ENCODE results near the gene SAC3D1.

Gene SAC3D1

DNA sequence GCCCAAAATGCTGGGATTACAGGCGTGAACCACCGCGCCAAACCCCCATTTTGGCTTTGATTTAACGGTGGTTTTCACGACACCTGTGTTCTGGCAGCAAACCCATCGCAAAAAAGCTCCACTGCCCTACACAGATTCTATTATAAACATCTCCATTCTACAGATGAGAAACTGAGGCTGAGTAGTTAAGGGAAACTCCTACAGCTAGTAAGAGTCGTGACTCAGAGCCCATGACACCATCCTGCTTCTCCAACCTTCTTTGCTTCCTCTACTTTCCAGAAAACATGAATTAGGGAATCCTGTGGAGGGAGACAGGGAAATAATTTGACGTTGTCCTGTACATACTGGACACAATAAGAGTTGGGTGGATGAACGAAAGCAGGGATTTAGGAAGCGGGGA is 14.2 kb upstream of the SAC3D1 start:
- DNase-seq: no peak

DNA sequence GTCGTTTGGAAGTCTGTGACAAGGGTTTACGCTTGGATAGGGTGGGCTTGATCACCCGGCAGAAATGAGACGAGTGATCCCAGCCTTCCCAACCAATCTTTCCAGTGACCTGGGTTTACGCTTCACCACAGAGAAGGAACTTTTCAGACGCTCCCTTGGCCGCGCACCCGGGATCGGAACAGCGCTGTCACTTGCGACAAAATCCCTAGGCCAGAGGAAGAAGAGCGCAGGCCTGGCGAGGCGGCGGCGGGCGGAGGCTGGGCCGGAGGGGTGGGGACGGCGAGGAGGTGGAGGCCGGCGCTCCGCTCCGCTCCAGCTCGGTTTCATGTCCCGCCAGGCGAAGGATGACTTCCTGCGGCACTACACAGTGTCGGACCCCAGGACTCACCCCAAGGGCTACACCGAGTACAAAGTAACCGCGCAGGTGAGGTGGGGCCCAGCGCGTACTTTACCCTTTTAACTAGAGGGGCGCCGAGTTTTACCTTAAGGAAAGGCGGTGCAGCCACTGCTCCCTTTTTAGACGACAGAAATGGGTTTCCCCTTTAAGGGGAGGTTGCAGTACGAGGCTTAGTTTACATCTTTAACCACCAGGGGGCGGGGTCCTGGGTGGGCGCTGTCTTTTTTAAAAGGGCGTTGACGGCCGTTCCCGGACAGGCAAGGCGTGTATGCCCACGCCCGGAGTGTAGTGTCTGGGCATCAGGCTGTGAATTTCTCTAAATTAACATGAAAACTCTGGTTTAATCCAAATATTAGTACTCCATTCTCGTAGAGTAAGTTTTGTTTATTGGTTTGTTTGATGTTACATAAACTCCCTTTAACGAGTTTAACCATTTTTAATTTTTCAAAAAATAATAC is 13.6 kb upstream of the SAC3D1 start, which contains the start of gene SNX15:
TSS of gene SNX15 (plus strand) at position 227 of the 855 bp plus-strand sequence. CDS start at position 326, 99 bp downstream.
- peak; percentile 97 for DNase-seq

DNA sequence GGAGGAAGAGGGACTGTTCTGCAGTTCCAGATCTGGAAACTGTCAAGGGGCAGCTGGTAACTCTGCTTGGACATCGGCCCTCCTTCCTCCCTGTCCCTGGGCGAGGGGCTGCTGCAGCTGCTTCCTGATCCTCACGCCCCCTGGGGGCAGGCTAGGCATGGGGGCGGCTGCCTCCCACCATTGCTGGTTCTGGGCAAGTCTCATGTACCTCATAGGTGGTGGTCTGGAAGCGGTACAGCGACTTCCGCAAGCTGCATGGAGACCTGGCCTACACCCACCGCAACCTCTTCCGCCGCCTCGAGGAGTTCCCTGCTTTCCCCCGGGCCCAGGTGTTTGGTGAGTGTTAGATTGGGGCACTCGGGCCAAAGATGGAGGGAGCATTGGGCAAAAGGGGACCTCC is 8.8 kb upstream of the SAC3D1 start:
- DNase-seq: no peak

DNA sequence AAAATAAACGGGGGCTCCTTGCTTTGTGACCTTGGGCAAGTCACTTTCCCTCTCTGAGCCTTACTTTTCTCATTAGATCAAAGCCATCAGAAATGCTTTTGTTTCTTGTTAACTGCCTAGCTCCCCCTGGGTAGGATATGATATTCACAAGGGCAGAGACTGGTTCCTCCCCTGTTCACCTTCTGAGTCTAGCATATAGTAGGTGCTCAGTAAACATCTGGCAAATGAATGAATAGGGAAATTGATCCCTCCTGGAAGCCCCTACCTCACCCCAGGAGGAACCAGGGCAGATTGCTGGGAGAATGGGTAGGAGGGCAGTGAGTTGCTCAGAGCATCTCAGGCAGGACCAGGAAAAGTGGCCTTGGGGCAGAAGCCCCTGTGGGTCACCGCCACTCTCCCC is 6.6 kb upstream of the SAC3D1 start:
- DNase-seq: no peak

DNA sequence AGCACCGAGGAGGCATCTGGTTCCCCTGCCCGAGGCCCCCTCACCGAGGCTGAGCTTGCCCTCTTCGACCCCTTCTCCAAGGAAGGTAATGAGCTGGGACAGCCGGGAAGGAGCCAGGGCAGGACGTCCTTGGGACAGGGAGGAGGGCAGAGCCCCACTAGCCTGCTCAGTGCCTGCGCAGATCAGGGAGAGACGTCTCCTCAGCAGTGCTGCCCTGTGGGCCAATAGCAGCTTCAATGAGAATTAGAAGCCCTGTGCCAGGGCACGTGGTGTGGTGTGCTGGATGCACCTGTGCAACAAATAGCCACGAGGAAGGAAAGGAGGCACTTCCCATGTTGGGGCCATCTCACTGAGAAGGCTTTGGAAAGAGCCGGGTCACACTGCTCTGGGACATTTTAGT is 5.4 kb upstream of the SAC3D1 start:
- DNase-seq: no peak

DNA sequence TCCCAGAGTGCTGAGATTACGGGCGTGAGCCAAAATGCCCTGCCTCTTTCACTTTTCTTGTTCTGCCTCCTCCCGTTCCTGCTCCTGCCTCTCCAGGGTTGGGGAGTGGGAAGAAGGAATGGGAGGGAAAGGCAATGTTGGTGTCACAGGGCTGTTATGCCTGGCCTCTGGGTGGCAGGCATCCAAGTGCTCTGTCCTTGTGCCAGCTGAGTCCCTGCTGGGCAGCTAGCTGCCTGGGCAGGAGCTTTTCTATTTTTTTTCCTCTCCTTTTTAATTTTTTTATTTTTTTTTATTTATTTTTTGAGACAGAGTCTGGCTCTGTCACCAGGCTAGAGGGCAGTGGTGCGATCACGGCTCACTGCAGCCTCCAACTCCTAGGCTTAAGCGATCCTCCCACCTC is 4.1 kb upstream of the SAC3D1 start:
- no peak for DNase-seq

DNA sequence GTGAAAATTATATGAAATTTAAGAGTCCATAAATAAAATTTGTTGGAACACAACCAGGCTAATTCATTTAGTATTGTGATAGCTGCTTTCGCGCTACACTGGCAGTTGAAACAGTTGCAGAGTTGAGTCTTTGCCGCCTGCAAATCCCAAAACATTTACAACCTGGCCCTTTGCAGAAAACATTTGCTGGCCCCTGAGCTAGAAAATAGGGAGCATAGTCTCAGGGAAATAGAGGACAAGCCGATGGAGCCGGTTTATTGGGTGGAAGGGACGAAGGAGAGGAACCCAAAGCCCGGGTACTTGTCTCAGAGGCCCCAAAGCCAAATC is 527 bp upstream of the SAC3D1 start:
- no peak for DNase-seq

DNA sequence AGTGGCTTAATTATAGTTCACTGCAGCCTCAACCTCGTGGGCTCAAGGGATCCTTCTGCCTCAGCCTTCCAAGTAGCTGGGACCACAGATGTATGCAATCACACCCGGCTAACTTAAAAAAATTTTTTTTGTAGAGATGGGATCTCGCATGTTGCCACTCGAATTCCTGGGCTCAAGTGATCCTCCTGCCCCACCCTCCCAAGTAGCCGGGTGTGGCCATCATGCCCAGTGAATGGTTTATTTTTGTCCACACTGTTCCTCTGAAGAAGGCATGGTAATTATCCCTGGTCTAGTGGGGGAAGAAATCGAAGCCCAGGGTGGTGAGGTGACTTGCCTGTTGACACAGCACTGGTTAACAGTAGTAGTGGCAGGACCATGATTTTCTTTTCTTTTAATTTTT is 1.9 kb downstream of the SAC3D1 start:
- DNase-seq: no peak

DNA sequence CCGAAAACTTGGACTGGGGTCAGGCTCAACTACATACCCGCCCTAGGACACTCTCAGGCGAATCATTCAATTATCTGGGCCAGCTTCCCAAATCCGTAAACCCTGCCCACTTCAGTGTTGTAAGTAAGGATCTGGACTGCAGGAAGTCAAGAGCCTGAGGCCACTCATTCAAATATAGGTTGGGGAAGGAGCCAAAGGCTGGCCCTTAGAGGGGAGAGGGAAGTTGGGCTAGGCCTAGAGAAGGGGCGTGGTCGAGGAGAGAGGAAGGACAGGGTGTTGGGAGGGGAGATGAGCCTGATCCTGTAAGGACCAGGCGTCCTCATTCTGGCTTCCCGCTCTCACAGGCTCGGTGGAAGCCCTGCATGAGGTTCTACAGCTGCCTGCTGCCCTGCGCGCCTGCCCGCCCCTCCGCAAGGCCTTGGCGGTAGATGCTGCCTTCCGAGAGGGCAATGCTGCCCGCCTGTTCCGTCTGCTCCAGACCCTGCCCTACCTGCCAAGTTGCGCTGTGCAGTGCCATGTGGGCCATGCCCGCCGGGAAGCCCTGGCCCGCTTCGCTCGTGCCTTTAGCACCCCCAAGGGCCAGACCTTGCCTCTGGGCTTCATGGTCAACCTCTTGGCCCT is 3.0 kb downstream of the SAC3D1 start:
- no peak for DNase-seq

DNA sequence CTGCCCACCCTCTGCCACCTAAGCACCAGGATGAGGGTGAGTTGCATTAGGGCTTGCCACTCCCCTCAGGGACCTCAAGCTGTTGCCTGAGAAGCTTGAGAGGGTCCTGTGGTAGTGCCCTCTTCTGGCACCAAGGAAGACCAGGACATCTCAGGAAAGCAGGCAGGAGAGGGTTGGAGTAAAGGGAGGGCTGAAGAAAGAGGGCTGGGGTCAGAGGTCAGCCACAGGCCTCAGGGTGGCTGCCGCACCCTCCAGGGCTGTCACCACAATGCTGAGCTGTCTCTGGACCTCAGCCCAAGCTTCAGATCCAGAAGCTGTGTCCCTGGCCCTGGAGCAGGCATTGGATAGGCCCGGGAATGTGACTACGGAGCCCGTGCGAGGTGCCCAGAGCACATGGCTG is 4.1 kb downstream of the SAC3D1 start:
- no peak for DNase-seq

DNA sequence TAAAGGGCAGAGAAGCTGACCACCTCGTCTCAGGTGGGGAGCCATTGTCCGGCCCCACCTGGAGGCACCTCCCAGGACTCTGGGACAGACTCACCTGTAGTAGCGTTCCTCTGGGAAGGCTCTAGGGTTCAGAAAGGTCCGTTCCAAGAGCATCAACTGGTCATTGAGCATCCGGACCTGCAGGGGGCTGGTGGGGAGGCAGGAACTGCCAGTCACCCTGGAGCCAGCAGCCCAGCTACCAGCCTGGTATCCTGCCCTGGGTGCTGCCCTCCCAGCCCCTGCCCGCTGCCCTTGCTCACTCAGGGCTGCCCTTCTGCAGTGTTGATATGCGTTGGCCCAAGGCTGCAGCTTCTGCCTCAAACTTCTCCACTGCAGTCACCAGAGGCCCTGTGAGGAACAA is 4.7 kb downstream of the SAC3D1 start:
- no peak for DNase-seq

DNA sequence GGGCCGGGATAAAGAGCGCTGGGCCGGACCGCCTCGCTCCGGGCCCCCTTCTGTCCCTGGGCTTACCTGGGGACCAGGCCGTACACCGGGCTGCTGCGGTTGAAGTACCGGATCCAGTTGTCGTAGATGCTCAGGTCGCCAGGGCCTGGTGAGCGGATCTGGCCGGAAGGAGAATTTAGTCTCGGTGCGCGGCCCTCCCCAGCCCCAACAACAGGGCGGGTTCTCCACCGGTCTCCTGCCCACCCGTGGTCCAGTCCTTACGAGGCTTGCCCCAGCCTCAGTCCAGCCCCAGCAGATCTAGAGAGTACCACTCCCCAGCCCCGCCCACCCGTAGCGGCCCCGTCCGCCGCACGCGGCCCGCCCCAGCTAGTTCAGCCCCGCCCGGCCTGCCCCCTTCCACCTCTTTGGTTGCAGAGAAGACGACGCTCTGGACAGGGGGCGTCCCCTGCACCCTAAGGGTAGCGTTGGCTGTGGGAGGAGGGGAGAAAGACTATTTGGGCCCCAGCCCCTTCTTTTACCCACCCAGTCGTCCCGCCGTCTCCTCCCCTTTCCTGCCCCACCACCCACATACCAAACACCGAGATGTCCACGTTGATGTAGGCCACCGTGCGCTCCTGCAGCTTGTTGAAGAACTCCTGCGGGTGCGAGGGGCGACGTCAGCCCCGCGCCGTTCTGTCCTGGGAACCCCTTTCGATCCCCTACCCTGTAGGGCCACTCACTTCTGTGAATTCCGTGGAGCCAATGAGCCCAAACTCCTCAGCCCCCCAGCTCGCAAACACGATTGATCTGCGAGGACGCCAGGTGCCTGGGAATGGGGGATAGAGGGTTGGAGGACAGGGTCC is 6.8 kb downstream of the SAC3D1 start:
- no peak for DNase-seq

DNA sequence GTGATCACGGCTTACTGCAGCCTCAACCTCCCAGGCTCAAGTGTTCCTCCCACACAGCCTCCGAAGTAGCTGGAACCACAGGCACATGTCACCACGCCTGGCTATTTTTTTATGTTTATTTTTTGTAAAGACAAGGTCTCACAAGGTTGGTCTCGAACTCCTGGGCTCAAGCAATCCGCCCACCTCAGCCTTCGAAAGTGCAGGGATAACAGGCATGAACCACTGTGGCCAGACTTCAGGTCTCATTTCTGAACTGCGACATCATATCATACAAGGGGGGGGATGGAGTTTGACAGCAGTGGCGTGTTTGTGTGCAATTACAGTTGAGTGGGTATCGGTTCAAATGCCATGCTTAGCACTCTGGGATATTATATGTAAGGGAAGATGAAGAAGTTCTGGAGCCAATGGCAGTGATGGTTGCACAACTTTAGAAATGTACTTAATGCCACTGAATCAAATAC is 10.4 kb downstream of the SAC3D1 start:
- DNase-seq: no peak

DNA sequence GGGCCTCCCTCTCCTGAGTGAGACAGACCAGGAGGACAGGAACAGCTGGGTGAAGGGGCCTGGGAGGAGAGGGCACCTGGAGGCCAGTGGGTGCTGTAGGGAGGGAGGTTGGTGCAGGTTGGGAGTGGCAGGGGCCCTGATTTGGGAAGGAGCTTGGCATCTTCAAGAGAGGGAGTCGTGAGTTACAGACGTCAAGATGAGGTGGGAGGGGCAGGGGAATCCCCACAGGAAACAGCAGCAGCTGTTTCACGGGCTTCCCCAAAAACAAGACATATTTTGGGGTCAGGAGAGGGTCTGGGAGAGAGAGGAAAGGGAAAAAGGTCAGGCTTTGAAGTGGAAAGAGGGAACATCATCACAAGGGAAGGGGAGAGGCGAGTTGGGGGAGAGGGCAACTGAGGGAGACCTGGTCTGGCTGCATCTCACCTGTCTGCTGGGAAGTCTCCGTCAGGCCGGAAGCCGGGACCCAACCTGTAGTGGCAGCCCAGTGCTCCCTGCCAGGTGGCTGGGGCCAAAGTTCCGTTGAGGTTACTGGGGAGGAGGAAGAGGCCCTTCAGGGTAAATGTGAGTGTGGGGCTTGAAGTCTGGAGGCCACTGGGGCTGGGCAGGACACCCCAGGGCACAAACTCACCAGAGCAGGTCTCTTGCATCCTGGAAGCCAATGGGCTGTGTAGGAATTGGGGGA is 13.0 kb downstream of the SAC3D1 start:
- no peak for DNase-seq

DNA sequence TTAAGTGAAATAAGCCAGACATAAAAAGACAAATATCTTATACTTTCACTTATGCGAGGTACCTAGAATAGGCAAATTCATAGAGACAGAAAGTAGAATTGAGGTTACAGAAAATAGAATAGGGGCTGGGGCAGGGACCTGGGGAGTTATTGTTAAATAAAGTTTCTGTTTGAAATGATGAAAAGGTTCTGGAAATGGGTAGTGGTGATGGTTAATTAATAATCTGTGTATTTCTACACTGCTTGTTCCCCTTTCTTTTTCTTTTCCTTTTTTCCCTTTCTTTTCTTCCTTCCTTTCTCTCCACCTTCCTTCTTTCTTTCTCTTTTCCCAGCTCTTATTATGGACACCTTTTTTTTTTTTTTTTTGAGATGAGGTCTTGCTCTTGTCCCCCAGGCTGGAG is 14.5 kb downstream of the SAC3D1 start:
- DNase-seq: no peak

DNA sequence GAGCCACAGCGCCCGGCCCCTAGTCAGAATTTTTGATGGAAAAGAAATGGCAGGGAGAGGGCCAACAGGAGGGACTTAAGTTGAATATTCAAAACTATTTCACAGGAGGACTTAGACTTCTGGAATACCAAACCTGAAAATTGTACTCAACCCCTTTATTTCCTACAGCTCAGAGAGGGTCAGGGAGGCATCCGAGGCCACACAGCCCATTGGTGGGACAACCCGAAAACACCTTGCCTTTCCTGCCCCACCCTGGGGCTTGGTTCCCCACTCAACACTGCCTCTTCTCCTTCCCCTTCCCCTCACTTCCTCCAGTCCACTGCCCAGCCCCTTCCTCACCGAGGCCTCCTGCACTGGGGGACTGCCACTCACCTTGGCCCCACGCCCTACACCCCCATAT is 16.0 kb downstream of the SAC3D1 start:
- DNase-seq: no peak

DNA sequence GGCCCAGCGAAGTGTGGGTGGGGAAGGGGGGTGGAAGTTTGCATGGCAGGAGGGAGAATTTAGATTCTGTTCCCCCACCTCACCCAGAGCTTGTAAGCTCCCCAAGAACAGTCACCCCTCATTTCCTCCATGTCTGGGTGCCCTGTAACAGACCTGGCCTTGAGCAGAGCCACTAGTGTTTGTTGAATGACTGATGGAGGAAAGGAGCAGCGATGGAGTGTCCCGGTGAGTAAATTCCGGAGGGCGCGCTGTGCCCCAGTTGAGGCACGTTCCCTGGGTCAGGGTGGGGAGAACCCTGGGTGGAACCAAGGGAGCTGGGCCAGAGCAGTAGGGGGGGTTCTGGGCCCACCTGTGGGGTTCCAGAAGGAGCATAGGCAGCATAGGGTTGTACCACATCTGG is 16.5 kb downstream of the SAC3D1 start:
- no peak for DNase-seq

DNA sequence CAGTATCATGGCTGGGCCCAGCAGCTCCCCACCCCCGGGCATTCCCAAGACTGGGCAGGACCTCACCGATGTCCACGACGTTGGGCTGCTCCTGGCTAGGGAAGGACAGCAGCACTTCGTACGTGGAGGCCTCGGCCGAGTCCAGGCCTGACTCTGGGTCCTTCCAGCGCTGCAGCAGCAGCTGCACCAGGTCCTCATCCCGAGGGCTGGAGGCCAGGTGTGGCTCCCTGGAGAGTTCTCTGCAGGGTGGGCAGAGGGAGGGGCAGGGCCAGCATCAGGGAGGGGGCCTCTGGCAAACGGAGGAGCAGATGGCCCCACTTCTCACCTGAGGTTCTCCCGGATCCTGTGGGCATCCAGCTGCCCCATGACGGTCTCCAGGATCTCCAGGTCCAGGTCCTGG is 17.0 kb downstream of the SAC3D1 start:
- DNase-seq: no peak

DNA sequence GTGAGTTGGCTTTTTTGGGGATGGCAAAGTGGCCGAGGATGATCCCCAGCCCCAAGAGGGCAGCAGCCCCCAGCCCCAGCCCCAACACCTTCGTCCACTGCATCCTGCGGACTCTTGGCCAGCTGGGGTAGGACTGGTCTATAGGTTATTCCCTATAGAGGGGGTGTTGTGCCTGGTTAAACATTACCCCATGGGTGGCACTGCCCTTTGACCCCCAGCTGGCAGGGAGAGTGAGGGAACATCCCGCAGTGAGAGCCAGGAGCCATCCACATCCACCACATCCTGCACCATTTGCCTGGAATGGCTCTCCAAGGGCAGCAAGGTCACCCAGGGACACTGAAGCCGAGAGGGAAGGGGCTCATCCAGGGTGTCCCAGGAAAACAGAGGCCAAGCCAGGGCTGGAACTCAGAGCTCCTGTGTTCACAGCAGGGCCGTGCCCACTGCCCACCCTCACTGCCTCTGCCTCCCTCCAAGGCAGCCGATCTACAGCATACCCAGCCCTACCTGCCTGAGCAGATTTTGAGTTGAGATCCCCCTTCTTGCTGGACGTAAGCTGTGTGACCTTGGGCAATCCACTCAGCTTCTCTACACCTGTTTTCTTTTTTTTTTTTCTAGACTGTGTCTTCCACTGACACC is 17.5 kb downstream of the SAC3D1 start, which contains the start of gene NAALADL1:
TSS of gene NAALADL1 (minus strand) at position 135 of the 636 bp plus-strand sequence. CDS start at position 103, 32 bp downstream.
- no peak for DNase-seq

DNA sequence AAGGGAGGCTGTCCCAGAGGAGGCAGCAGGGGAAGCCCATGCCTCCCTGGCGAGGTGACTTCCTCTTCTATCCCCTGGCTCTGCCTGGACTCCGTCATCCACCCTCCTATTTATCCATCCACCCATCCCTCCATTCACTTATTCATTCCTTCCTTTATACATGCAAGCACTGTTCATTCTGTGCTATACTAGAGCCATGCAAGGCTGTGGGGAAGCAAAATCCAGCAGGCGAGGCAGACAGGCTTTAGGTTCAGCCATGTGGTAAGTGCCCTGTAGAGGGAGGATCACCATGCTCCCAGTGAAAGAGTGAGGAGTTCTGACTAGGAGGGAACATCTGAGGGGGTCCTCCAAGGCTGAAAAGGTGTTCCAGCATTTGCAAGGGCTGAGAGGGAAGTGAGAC is 18.5 kb downstream of the SAC3D1 start:
- DNase-seq: no peak

DNA sequence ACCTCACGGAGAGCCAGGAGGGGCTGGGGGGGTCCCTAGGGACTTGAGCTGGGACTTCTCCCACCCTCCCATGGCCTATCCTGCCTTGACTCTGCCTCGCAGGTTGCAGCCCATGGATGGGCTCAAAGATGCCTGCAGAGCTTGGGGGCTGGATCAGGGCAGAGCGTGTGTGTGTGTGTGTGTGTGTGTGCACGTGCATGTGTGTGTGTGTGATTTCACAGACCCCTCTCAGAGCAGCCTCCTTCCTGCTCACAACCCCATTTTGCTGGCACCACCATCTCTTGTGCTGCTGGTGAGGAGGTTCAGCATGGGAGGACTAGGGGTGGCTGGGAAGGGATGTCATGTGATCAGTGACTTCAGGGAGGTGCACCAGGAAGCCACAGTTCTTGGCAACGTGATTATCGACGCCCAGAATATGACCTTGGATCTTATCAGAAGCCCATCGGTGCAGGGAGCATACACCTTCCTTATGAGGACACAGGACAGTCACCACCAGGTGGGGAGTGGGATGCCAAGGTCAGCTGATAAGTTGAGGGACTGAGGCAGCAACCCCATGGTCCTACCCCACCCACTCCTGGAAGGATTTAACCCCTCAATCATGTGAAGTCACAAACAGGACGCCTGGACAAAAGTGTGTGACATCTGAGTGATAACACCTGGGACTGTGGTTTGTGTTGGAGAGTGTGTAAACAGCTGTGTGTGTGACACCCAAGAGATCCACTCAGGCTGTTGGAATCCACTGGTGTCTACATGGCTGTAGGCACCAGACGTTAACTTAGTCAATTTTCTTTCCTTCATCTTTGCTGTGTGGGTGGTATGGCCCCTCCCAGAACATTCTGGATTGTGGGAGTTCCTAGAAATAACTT is 19.2 kb downstream of the SAC3D1 start:
- DNase-seq: no peak

Measured in fibroblast of skin of back (primary cell).